Duodenal mucosa (tissue), 2 donors: ENCODE data around the gene ASMT.

Experiments
- H3K27ac ChIP-seq: one replicate; pipeline ENCODE4 v1.7.0; 2013; ENCODE audit warnings: low read depth, low read length
- H3K27me3 ChIP-seq, 2 donors: one replicate each; pipeline ENCODE4 v1.7.0; 2013; ENCODE audit warnings: low read length in 2 of 2, control low read depth in 1 of 2; ENCODE audit not compliant: insufficient read depth in 2 of 2, control insufficient read depth in 1 of 2
- H3K36me3 ChIP-seq, 2 donors: one replicate each; pipeline ENCODE4 v1.7.0; 2013; ENCODE audit warnings: low read length in 2 of 2, control low read depth in 1 of 2; ENCODE audit not compliant: insufficient read depth in 2 of 2, control insufficient read depth in 1 of 2
- H3K4me1 ChIP-seq, 2 donors: one replicate each; pipeline ENCODE4 v1.7.0; 2013; ENCODE audit warnings: low read length in 2 of 2, control low read depth in 1 of 2; ENCODE audit not compliant: insufficient read depth in 2 of 2, control insufficient read depth in 1 of 2
- H3K4me3 ChIP-seq, 2 donors: one replicate each; pipeline ENCODE4 v1.7.0; 2013; ENCODE audit warnings: low read length in 2 of 2, low read depth in 1 of 2
- H3K9ac ChIP-seq, 2 donors: one replicate each; pipeline ENCODE4 v1.7.0; 2013; ENCODE audit warnings: low read length in 2 of 2, low read depth in 1 of 2
- H3K9me3 ChIP-seq, 2 donors: one replicate each; pipeline ENCODE4 v1.7.0; 2013; ENCODE audit warnings: low read length in 2 of 2, control low read depth in 1 of 2; ENCODE audit not compliant: control insufficient read depth in 1 of 2

ASMT gene

GRCh38 chrX:1589356-1590130 is 25.3 kb upstream of the ASMT start:
- Histone ChIP-seq H3K27me3 (no peaks in the 10 kb centered on the region), H3K4me1 (peaks cover 9 to 18% of the 10 kb centered on the region in 2 donors), H3K9me3 (no peaks in the 10 kb centered on the region), H3K27ac (no peak overlapping the region), H3K36me3 (peaks cover 8 to 12% of the 10 kb centered on the region in 2 donors), H3K4me3 (no peak overlapping the region), H3K9ac (no peak overlapping the region)

GRCh38 chrX:1591102-1591862 is 23.6 kb upstream of the ASMT start, which contains the start of gene AKAP17A:
Gene AKAP17A (plus strand): TSS chrX:1591604. CDS start chrX:1593463, 1,859 bp downstream.
- H3K27me3 ChIP-seq = no peaks in the 10 kb centered on the region
- peak within 1 kb of the TSS; percentile 66 for H3K27ac ChIP-seq
- peak within 1 kb of the TSS; percentile 58 to 93 for H3K9ac ChIP-seq
- H3K36me3 ChIP-seq = peaks cover 20 to 29% of the 10 kb centered on the region in 2 donors
- H3K4me1 ChIP-seq = peaks cover 9 to 18% of the 10 kb centered on the region in 2 donors
- no peaks in the 10 kb centered on the region for H3K9me3 ChIP-seq
- H3K4me3 ChIP-seq = peak within 1 kb of the TSS; percentile 88 to 91

- peaks cover 9 to 18% of the 10 kb centered on the region in 2 donors for H3K4me1 ChIP-seq
Observed at GRCh38 chrX:1591863-1592469, 22.9 kb upstream of the ASMT start.

GRCh38 chrX:1592470-1593142 is 22.3 kb upstream of the ASMT start:
- no peaks in the 10 kb centered on the region for H3K9me3 ChIP-seq
- peak overlapping the region; percentile 47 for H3K27ac ChIP-seq
- peaks cover 9 to 18% of the 10 kb centered on the region in 2 donors for H3K4me1 ChIP-seq

More at GRCh38 chrX:1591863-1592469, 22.9 kb upstream of the ASMT start:
- H3K9ac ChIP-seq = peak overlapping the region; percentile 58 to 93
- H3K4me3 ChIP-seq = peak overlapping the region; percentile 88 to 91
- peak overlapping the region; percentile 47 for H3K27ac ChIP-seq
- no peaks in the 10 kb centered on the region for H3K9me3 ChIP-seq
- H3K36me3 ChIP-seq = peaks cover 23 to 33% of the 10 kb centered on the region in 2 donors
- H3K27me3 ChIP-seq = no peaks in the 10 kb centered on the region

GRCh38 chrX:1593286-1594271 is 21.3 kb upstream of the ASMT start:
- H3K9ac ChIP-seq = peak overlapping the region; percentile 58 to 93
- H3K27me3 ChIP-seq = no peaks in the 10 kb centered on the region
- peak overlapping the region; percentile 88 to 91 for H3K4me3 ChIP-seq
- no peak overlapping the region for H3K27ac ChIP-seq
- H3K9me3 ChIP-seq = no peaks in the 10 kb centered on the region
- peaks cover 33 to 49% of the 10 kb centered on the region in 2 donors for H3K36me3 ChIP-seq
- peaks cover 9 to 18% of the 10 kb centered on the region in 2 donors for H3K4me1 ChIP-seq

More at GRCh38 chrX:1592470-1593142, 22.3 kb upstream of the ASMT start:
- no peaks in the 10 kb centered on the region for H3K27me3 ChIP-seq
- peak overlapping the region; percentile 88 to 91 for H3K4me3 ChIP-seq
- peaks cover 28 to 40% of the 10 kb centered on the region in 2 donors for H3K36me3 ChIP-seq
- peak overlapping the region; percentile 58 to 93 for H3K9ac ChIP-seq

- H3K9me3 ChIP-seq = no peaks in the 10 kb centered on the region
- peaks cover 45 to 70% of the 10 kb centered on the region in 2 donors for H3K36me3 ChIP-seq
- H3K27me3 ChIP-seq = no peaks in the 10 kb centered on the region
- H3K27ac ChIP-seq = no peak overlapping the region
- H3K4me3 ChIP-seq = no peak overlapping the region
- peak overlapping the region in 1 of 2 donors; percentile 18 for H3K9ac ChIP-seq
- H3K4me1 ChIP-seq = peaks cover 9 to 18% of the 10 kb centered on the region in 2 donors
Observed at GRCh38 chrX:1595711-1596060, 19.2 kb upstream of the ASMT start.

- Histone ChIP-seq H3K4me1 (peaks cover 9 to 18% of the 10 kb centered on the region in 2 donors), H3K9me3 (no peaks in the 10 kb centered on the region), H3K4me3 (no peak overlapping the region), H3K36me3 (peaks cover 52 to 82% of the 10 kb centered on the region in 2 donors), H3K27ac (no peak overlapping the region), H3K27me3 (no peaks in the 10 kb centered on the region), H3K9ac (no peak overlapping the region)
Observed at GRCh38 chrX:1596676-1597344, 18.0 kb upstream of the ASMT start.

- no peaks in the 10 kb centered on the region for H3K9me3 ChIP-seq
- H3K4me1 ChIP-seq = peaks cover 9 to 18% of the 10 kb centered on the region in 2 donors
- H3K27ac ChIP-seq = no peak overlapping the region
- H3K27me3 ChIP-seq = no peaks in the 10 kb centered on the region
- no peak overlapping the region for H3K4me3 ChIP-seq
- H3K36me3 ChIP-seq = peaks cover 59 to 88% of the 10 kb centered on the region in 2 donors
- H3K9ac ChIP-seq = no peak overlapping the region
Observed at GRCh38 chrX:1597345-1598020, 17.4 kb upstream of the ASMT start.
